ENCODE results near the gene RCSD1.

- TF ChIP-seq POLR2A (IDR thresholded peaks at IDR 0.05): no peak
- TF ChIP-seq, protein P1, sequence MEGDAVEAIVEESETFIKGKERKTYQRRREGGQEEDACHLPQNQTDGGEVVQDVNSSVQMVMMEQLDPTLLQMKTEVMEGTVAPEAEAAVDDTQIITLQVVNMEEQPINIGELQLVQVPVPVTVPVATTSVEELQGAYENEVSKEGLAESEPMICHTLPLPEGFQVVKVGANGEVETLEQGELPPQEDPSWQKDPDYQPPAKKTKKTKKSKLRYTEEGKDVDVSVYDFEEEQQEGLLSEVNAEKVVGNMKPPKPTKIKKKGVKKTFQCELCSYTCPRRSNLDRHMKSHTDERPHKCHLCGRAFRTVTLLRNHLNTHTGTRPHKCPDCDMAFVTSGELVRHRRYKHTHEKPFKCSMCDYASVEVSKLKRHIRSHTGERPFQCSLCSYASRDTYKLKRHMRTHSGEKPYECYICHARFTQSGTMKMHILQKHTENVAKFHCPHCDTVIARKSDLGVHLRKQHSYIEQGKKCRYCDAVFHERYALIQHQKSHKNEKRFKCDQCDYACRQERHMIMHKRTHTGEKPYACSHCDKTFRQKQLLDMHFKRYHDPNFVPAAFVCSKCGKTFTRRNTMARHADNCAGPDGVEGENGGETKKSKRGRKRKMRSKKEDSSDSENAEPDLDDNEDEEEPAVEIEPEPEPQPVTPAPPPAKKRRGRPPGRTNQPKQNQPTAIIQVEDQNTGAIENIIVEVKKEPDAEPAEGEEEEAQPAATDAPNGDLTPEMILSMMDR (IDR thresholded peaks at IDR 0.05): no peak
Measured at GRCh38 chr1:167669209-167670124, 39.4 kb downstream of the RCSD1 start.

Data from thyroid gland (tissue), 4 donors.